ENCODE data around the gene RASSF1.

- no peak for TF ChIP-seq POLR2AphosphoS5 (IDR thresholded peaks at IDR 0.05; ENCODE audit: low read depth, low read length)
- TF ChIP-seq EZH2 (IDR thresholded peaks at IDR 0.05; ENCODE audit: low read depth, low read length, severe bottlenecking), result no peak
- no peak for TF ChIP-seq CTCF (IDR thresholded peaks at IDR 0.05; ENCODE audit: control extremely low read depth in 1 of 3, insufficient read depth in 1 of 3, low read depth in 1 of 3, low read length in 3 of 3)
- no peak for TF ChIP-seq BCL11A (IDR thresholded peaks at IDR 0.05; ENCODE audit: low read depth in 2 of 2, low read length in 2 of 2)
- no peak for TF ChIP-seq CEBPB (IDR thresholded peaks at IDR 0.05; ENCODE audit: low read depth, low read length)
- TF ChIP-seq TBP (IDR thresholded peaks at IDR 0.05; ENCODE audit: low read depth, low read length), result no peak
- TF ChIP-seq CHD2 (IDR thresholded peaks at IDR 0.05; ENCODE audit: low read length), result no peak
- no peak for TF ChIP-seq YY1 (IDR thresholded peaks at IDR 0.05; ENCODE audit: low read depth, low read length)
- TF ChIP-seq CHD1 (IDR thresholded peaks at IDR 0.05; ENCODE audit: low read depth, low read length), result no peak
- no peak for TF ChIP-seq ZNF274 (IDR thresholded peaks at IDR 0.05; ENCODE audit: borderline replicate concordance, extremely low read depth, low read length)
These were observed 47.4 kb downstream of the RASSF1 start for GRCh38 chr3:50293079-50293801.

Measured in H1 (cell line).